IgD-negative memory B cell (primary cell): ENCODE measurements around the gene RAD51. TPM values are rescaled to one million over a fixed set of nuclear protein-coding genes. Genes with fewer than 3 reads are reported as not detected.

Experiments used
- H3K27ac Mint-ChIP-seq, 3 donors: one replicate each; pipeline ENCODE4 v1.8.0; 2020 to 2022; ENCODE audit warnings: mild to moderate bottlenecking in 3 of 3, mixed read lengths in 3 of 3, moderate library complexity in 1 of 3
- H3K27me3 Mint-ChIP-seq: one replicate; pipeline ENCODE4 v1.8.0; 2021; ENCODE audit warnings: mixed read lengths
- H3K36me3 Mint-ChIP-seq: one replicate; pipeline ENCODE4 v1.8.0; 2020; ENCODE audit warnings: mild to moderate bottlenecking, mixed read lengths
- H3K4me1 Mint-ChIP-seq, 3 donors: one replicate each; pipeline ENCODE4 v1.8.0; 2020 to 2022; ENCODE audit warnings: mixed read lengths in 3 of 3, mild to moderate bottlenecking in 1 of 3
- H3K4me3 Mint-ChIP-seq, 4 donors: one replicate each; pipeline ENCODE4 v1.8.0; 2020 to 2022; ENCODE audit warnings: mild to moderate bottlenecking in 4 of 4, mixed read lengths in 4 of 4, moderate library complexity in 3 of 4
- H3K9me3 Mint-ChIP-seq, 3 donors: one replicate each; pipeline ENCODE4 v1.8.0; 2020 to 2021; ENCODE audit warnings: mixed read lengths in 3 of 3, mild to moderate bottlenecking in 1 of 3
- polyA plus RNA-seq: library from polyadenylated mRNA; unstranded; fragments of 300-500 nt; fragmentation: Illumina TruSeq; gene quantifications from one replicate; pipeline ENCODE4 v1.2.3, GENCODE V29; 2021

Gene RAD51
- polyA plus RNA-seq, 1 donor from 2014 or later = 0.45 TPM

GRCh38 chr15:40762919-40763800 is 68.2 kb downstream of the RAD51 start:
- peaks cover 2% of the 10 kb centered on the region for H3K27me3 Mint-ChIP-seq
- H3K9me3 Mint-ChIP-seq = no peaks in the 10 kb centered on the region
- H3K27ac Mint-ChIP-seq = peak overlapping the region in 2 of 3 donors; percentile 59 to 80
- H3K4me3 Mint-ChIP-seq = peak overlapping the region; percentile 81 to 96 (median 90)
- H3K4me1 Mint-ChIP-seq = peaks cover 9 to 14% (median 11%) of the 10 kb centered on the region in 3 donors
- no peaks in the 10 kb centered on the region for H3K36me3 Mint-ChIP-seq

GRCh38 chr15:40763801-40764628 is 69.0 kb downstream of the RAD51 start, which contains the start of gene GCHFR:
Gene GCHFR (plus strand): TSS chr15:40764068. CDS start chr15:40764181, 113 bp downstream.
- H3K9me3 Mint-ChIP-seq = no peaks in the 10 kb centered on the region
- no peaks in the 10 kb centered on the region for H3K36me3 Mint-ChIP-seq
- peaks cover 2% of the 10 kb centered on the region for H3K27me3 Mint-ChIP-seq
- H3K4me3 Mint-ChIP-seq = peak within 1 kb of the TSS; percentile 81 to 96 (median 90)
- H3K27ac Mint-ChIP-seq = peak within 1 kb of the TSS; percentile 2 to 80 (median 73)
- H3K4me1 Mint-ChIP-seq = peaks cover 14 to 21% (median 16%) of the 10 kb centered on the region in 3 donors

GRCh38 chr15:40764629-40765103 is 69.7 kb downstream of the RAD51 start:
- peaks cover 2% of the 10 kb centered on the region for H3K27me3 Mint-ChIP-seq
- peak overlapping the region; percentile 2 to 73 (median 62) for H3K27ac Mint-ChIP-seq
- H3K4me3 Mint-ChIP-seq = peak overlapping the region; percentile 81 to 96 (median 90)
- H3K9me3 Mint-ChIP-seq = no peaks in the 10 kb centered on the region
- no peaks in the 10 kb centered on the region for H3K36me3 Mint-ChIP-seq
- peaks cover 18 to 27% (median 22%) of the 10 kb centered on the region in 3 donors for H3K4me1 Mint-ChIP-seq

- no peaks in the 10 kb centered on the region for H3K36me3 Mint-ChIP-seq
- peak overlapping the region in 1 of 3 donors; percentile 23 for H3K27ac Mint-ChIP-seq
- H3K9me3 Mint-ChIP-seq = no peaks in the 10 kb centered on the region
- peaks cover 23 to 33% (median 28%) of the 10 kb centered on the region in 3 donors for H3K4me1 Mint-ChIP-seq
- peak overlapping the region in 3 of 4 donors; percentile 17 to 81 (median 80) for H3K4me3 Mint-ChIP-seq
- peaks cover 2% of the 10 kb centered on the region for H3K27me3 Mint-ChIP-seq
These were observed 71.3 kb downstream of the RAD51 start for GRCh38 chr15:40766194-40766815.

- H3K4me1 Mint-ChIP-seq = peaks cover 23 to 33% (median 28%) of the 10 kb centered on the region in 3 donors
These were observed 72.2 kb downstream of the RAD51 start for GRCh38 chr15:40766906-40767837.

GRCh38 chr15:40767838-40768500 is 73.0 kb downstream of the RAD51 start:
- Mint-ChIP-seq H3K27me3 (peaks cover 2% of the 10 kb centered on the region), H3K4me1 (peaks cover 23 to 33% (median 27%) of the 10 kb centered on the region in 3 donors), H3K9me3 (no peaks in the 10 kb centered on the region), H3K36me3 (no peaks in the 10 kb centered on the region), H3K4me3 (no peak overlapping the region), H3K27ac (peak overlapping the region in 1 of 3 donors; percentile 90)

More at GRCh38 chr15:40766906-40767837, 72.2 kb downstream of the RAD51 start:
- Mint-ChIP-seq H3K4me3 (no peak overlapping the region), H3K27ac (peak overlapping the region in 1 of 3 donors; percentile 23), H3K36me3 (no peaks in the 10 kb centered on the region), H3K9me3 (no peaks in the 10 kb centered on the region), H3K27me3 (peaks cover 2% of the 10 kb centered on the region)

GRCh38 chr15:40768521-40769273 is 73.7 kb downstream of the RAD51 start:
- peak overlapping the region in 2 of 3 donors; percentile 90 to 91 for H3K27ac Mint-ChIP-seq
- H3K27me3 Mint-ChIP-seq = no peaks in the 10 kb centered on the region
- no peaks in the 10 kb centered on the region for H3K9me3 Mint-ChIP-seq
- H3K4me1 Mint-ChIP-seq = peaks cover 23 to 30% (median 25%) of the 10 kb centered on the region in 3 donors
- H3K36me3 Mint-ChIP-seq = no peaks in the 10 kb centered on the region
- peak overlapping the region; percentile 21 to 88 (median 76) for H3K4me3 Mint-ChIP-seq

- peak within 1 kb of the TSS; percentile 87 to 91 (median 90) for H3K27ac Mint-ChIP-seq
- peak within 1 kb of the TSS; percentile 55 to 88 (median 76) for H3K4me3 Mint-ChIP-seq
- peaks cover 21 to 30% (median 25%) of the 10 kb centered on the region in 3 donors for H3K4me1 Mint-ChIP-seq
- no peaks in the 10 kb centered on the region for H3K27me3 Mint-ChIP-seq
- no peaks in the 10 kb centered on the region for H3K36me3 Mint-ChIP-seq
- H3K9me3 Mint-ChIP-seq = no peaks in the 10 kb centered on the region
These were observed 74.5 kb downstream of the RAD51 start, which contains the start of gene C15orf62 for GRCh38 chr15:40769274-40770146. Gene C15orf62 (plus strand): TSS chr15:40769980. CDS start chr15:40770496, 516 bp downstream.

GRCh38 chr15:40770147-40770721 is 75.3 kb downstream of the RAD51 start:
- Mint-ChIP-seq H3K27ac (peak overlapping the region; percentile 87 to 91 (median 90)), H3K4me3 (peak overlapping the region in 3 of 4 donors; percentile 70 to 88 (median 83)), H3K27me3 (no peaks in the 10 kb centered on the region), H3K9me3 (no peaks in the 10 kb centered on the region), H3K4me1 (peaks cover 16 to 25% (median 21%) of the 10 kb centered on the region in 3 donors), H3K36me3 (no peaks in the 10 kb centered on the region)

GRCh38 chr15:40771242-40771641 is 76.3 kb downstream of the RAD51 start:
- Mint-ChIP-seq H3K9me3 (no peaks in the 10 kb centered on the region), H3K4me1 (peaks cover 12 to 20% (median 19%) of the 10 kb centered on the region in 3 donors), H3K27me3 (no peaks in the 10 kb centered on the region), H3K27ac (peak overlapping the region in 1 of 3 donors; percentile 76), H3K4me3 (no peak overlapping the region), H3K36me3 (no peaks in the 10 kb centered on the region)

- Mint-ChIP-seq H3K27ac (no peak overlapping the region), H3K4me3 (peak overlapping the region in 1 of 4 donors; percentile 2), H3K36me3 (no peaks in the 10 kb centered on the region), H3K27me3 (no peaks in the 10 kb centered on the region), H3K9me3 (no peaks in the 10 kb centered on the region), H3K4me1 (peaks cover 12 to 20% (median 19%) of the 10 kb centered on the region in 3 donors)
These were observed 77.0 kb downstream of the RAD51 start for GRCh38 chr15:40772014-40772413.
